Liver (tissue), 4 donors: ENCODE results near the gene ZDHHC11B. TPM values are rescaled to one million over a fixed set of nuclear protein-coding genes. Genes with fewer than 3 reads are reported as not detected.

Experiments
- polyA plus RNA-seq, 2 donors: library from polyadenylated mRNA; stranded (reverse) in 1 of 2; unstranded in 1 of 2; fragments of 200-250 nt in 1 of 2; fragments of >200 nt in 1 of 2; fragmentation: Nextera tagmentation in 1 of 2; extraction: Ambion mirVana in 1 of 2; gene quantifications; one replicate each; pipeline versions ENCODE4 v1.2.1 to v1.2.3, GENCODE V29; 2013 to 2015
- total RNA-seq, 2 donors: library from RNA; depleted of rRNA; stranded (reverse); fragments of >200 nt; gene quantifications; one replicate each; pipeline ENCODE4 v1.2.3, GENCODE V29; 2014
- donor health status: healthy.
- donor health status: healthy.
- donor health status: healthy.

ZDHHC11B gene
- total and polyA plus RNA-seq, 4 donors, result 0.37 to 2.1 (median 0.62) TPM

Other genes with a start within 250 kb of the ZDHHC11B start
- 1 to 10 TPM; 3.8 to 5.9 TPM for gene CEP72, start 172.4 kb downstream of the ZDHHC11B start, total RNA-seq
- 1 to 10 TPM; 1.3 to 1.4 TPM for gene CEP72, start 172.4 kb downstream of the ZDHHC11B start, polyA plus RNA-seq
- 1 to 10 TPM in 1 of 2 donors, under 1 TPM in 1; 0.61 to 2.1 TPM for gene TPPP, start 91.4 kb downstream of the ZDHHC11B start, total RNA-seq
- under 1 TPM; 0.61 to 0.98 TPM for gene TPPP, start 91.4 kb downstream of the ZDHHC11B start, polyA plus RNA-seq
- 1 to 10 TPM in 1 of 2 donors, under 1 TPM in 1; 0.93 to 3.2 TPM for gene ZDHHC11, start 66.3 kb upstream of the ZDHHC11B start, total RNA-seq
- 1 to 10 TPM in 1 of 2 donors, under 1 TPM in 1; 0.99 to 1.5 TPM for gene ZDHHC11, start 66.3 kb upstream of the ZDHHC11B start, polyA plus RNA-seq
- gene BRD9, start 108.1 kb upstream of the ZDHHC11B start, total RNA-seq, result 10 to 100 TPM; 11.8 to 17.7 TPM
- gene BRD9, start 108.1 kb upstream of the ZDHHC11B start, polyA plus RNA-seq, result 1 to 10 TPM; 7.0 to 7.3 TPM
- gene TRIP13, start 108.2 kb upstream of the ZDHHC11B start, total RNA-seq, result 10 to 100 TPM in 1 of 2 donors, under 1 TPM in 1; 0.42 to 12.4 TPM
- gene TRIP13, start 108.2 kb upstream of the ZDHHC11B start, polyA plus RNA-seq, result 1 to 10 TPM in 1 of 2 donors, under 1 TPM in 1; 0.67 to 1.0 TPM
- gene NKD2, start 224.1 kb upstream of the ZDHHC11B start, total RNA-seq, result 1 to 10 TPM in 1 of 2 donors, under 1 TPM in 1; 0.09 to 1.3 TPM
- gene NKD2, start 224.1 kb upstream of the ZDHHC11B start, polyA plus RNA-seq, result under 1 TPM; 0.28 to 0.57 TPM